Activated T-helper 1 cell treated with anti-CD3 and anti-CD28 coated beads, Interleukin-2, amount 50 U/mL, for 16 hours (primary cell): Measurements from ENCODE around the gene SSX2.
"Not testable (repeated sequence)": the region's sequence is repeated elsewhere in the genome, so short reads cannot be mapped to it uniquely, and the experiment has no call there.

ENCODE experiments used
- DNase-seq, 2 donors: peaks; one replicate each; pipeline ENCODE4 v3.0.0-alpha.2; 2020; ENCODE audit warnings: low read depth in 1 of 2, low spot score in 1 of 2

SSX2 gene

GRCh38 chrX:52707078-52707477 is at the start of gene SSX2:
Gene SSX2 (minus strand): TSS chrX:52707178. CDS start chrX:52705749, 1,429 bp downstream.
- DNase-seq = not testable (repeated sequence)

GRCh38 chrX:52750952-52751351 is 44.0 kb upstream of the SSX2 start, which contains the start of gene SSX2B:
Gene SSX2B (plus strand): TSS chrX:52751252. CDS start chrX:52752681, 1,429 bp downstream.
- not testable (repeated sequence) for DNase-seq

- not testable (repeated sequence) for DNase-seq
Observed at GRCh38 chrX:52692034-52692433, 14.9 kb downstream of the SSX2 start.

GRCh38 chrX:52662218-52662617 is 44.8 kb downstream of the SSX2 start:
- not testable (repeated sequence) for DNase-seq

GRCh38 chrX:52655475-52655874 is 51.5 kb downstream of the SSX2 start:
- not testable (repeated sequence) for DNase-seq

GRCh38 chrX:52654800-52655199 is 52.2 kb downstream of the SSX2 start, which contains the start of gene SSX7:
Gene SSX7 (minus strand): TSS chrX:52654900. CDS start chrX:52653472, 1,428 bp downstream.
- not testable (repeated sequence) for DNase-seq

GRCh38 chrX:52650676-52651075 is 56.3 kb downstream of the SSX2 start:
- not testable (repeated sequence) for DNase-seq

GRCh38 chrX:52648956-52649355 is 58.0 kb downstream of the SSX2 start:
- not testable (repeated sequence) for DNase-seq
